SK-N-SH (cell line): ENCODE results near the gene TPRX1. TPM values are rescaled to one million over a fixed set of nuclear protein-coding genes. Genes with fewer than 3 reads are reported as not detected.
"Not testable (repeated sequence)": the region's sequence is repeated elsewhere in the genome, so short reads cannot be mapped to it uniquely, and the experiment has no call there.

Experiments used
- CTCF ChIA-PET: fragments of 300-600, 350-600 bp; formaldehyde crosslinking; extraction: SDS; loops from one replicate; lab custom pipeline; 2021; lab: Yijun Ruan, JAX
- POLR2A ChIA-PET: fragments of 350-600 bp; sonication (Branson Sonifier 250); formaldehyde crosslinking; extraction: SDS; loops from one replicate; lab custom pipeline; 2020; ENCODE audit warnings: antibody characterized with exemption, inconsistent platforms; lab: Yijun Ruan, JAX
- DNase-seq: peaks from one replicate; pipeline ENCODE4 v3.0.0; 2012
- H2AFZ ChIP-seq: fragments of 200-600 bp; sonication (generic); 2 replicates; pipeline ENCODE4 v1.8.1; 2016; ENCODE audit warnings: antibody characterized with exemption, mild to moderate bottlenecking, low read depth
- H3F3A ChIP-seq: fragments of 200-600 bp; sonication (generic); replicated peaks from 2 replicates; pipeline ENCODE3; 2016; ENCODE audit warnings: antibody characterized with exemption, mild to moderate bottlenecking; ENCODE audit not compliant: insufficient read depth
- H3K27ac ChIP-seq, 2 experiments: fragments of 200-500 bp in 1 of 2; fragments of 200-600 bp in 1 of 2; sonication (Bioruptor generic) in 1 of 2; sonication (generic), shearing (Covaris generic) in 1 of 2; 2 replicates each; pipeline versions ENCODE4 v1.5.1 to v1.6.1; 2014 to 2016; ENCODE audit warnings: low read depth in 2 of 2, inconsistent platforms in 1 of 2, low read length in 1 of 2, mild to moderate bottlenecking in 1 of 2, mixed read lengths in 1 of 2
- H3K27me3 ChIP-seq: fragments of 200-600 bp; sonication (generic), shearing (Covaris generic); 2 replicates; pipeline ENCODE4 v1.6.1; 2016; ENCODE audit warnings: mixed run types; ENCODE audit not compliant: insufficient read depth
- H3K36me3 ChIP-seq, 2 experiments: fragments of 200-500 bp in 1 of 2; fragments of 200-600 bp in 1 of 2; sonication (Bioruptor generic) in 1 of 2; sonication (generic) in 1 of 2; replicated peaks in 1 of 2; 2 replicates each; pipeline versions ENCODE3 to v1.5.1; 2014 to 2016; ENCODE audit warnings: low read length in 1 of 2, mild to moderate bottlenecking in 1 of 2; ENCODE audit not compliant: insufficient read depth in 2 of 2, control insufficient read depth in 1 of 2
- H3K4me1 ChIP-seq, 2 experiments: fragments of 200-500 bp in 1 of 2; fragments of 200-600 bp in 1 of 2; sonication (Bioruptor generic) in 1 of 2; sonication (generic), shearing (Covaris generic) in 1 of 2; 2 replicates each; pipeline versions ENCODE4 v1.5.1 to v1.6.1; 2014 to 2016; ENCODE audit warnings: low read depth in 1 of 2, low read length in 1 of 2, mixed run types in 1 of 2; ENCODE audit not compliant: insufficient read depth in 2 of 2, control insufficient read depth in 1 of 2
- H3K4me2 ChIP-seq: fragments of 200-600 bp; sonication (generic), shearing (Covaris generic); 2 replicates; pipeline ENCODE4 v1.6.1; 2017; ENCODE audit warnings: mixed run types
- H3K4me3 ChIP-seq, 2 experiments: fragments of 200-500 bp in 1 of 2; fragments of 200-600 bp in 1 of 2; sonication (Bioruptor generic) in 1 of 2; sonication (generic), shearing (Covaris generic) in 1 of 2; 2 replicates each; pipeline versions ENCODE4 v1.5.1 to v1.8.1; 2014 to 2016; ENCODE audit warnings: low read depth in 2 of 2, inconsistent platforms in 1 of 2, low read length in 1 of 2, mild to moderate bottlenecking in 1 of 2, mixed read lengths in 1 of 2, moderate library complexity in 1 of 2
- H3K79me2 ChIP-seq: fragments of 200-600 bp; sonication (generic); 2 replicates; pipeline ENCODE4 v1.8.1; 2017; ENCODE audit warnings: mild to moderate bottlenecking; ENCODE audit not compliant: insufficient read depth
- H3K9ac ChIP-seq: fragments of 200-600 bp; sonication (generic); 2 replicates; pipeline ENCODE4 v1.6.1; 2017; ENCODE audit warnings: mixed run types
- H3K9me2 ChIP-seq: fragments of 200-600 bp; sonication (generic); 2 replicates; pipeline ENCODE4 v1.6.1; 2017; ENCODE audit warnings: mixed run types
- H3K9me3 ChIP-seq: fragments of 200-600 bp; sonication (generic); 2 replicates; pipeline ENCODE4 v1.6.1; 2017; ENCODE audit warnings: mixed run types, mild to moderate bottlenecking, moderate library complexity
- H4K20me1 ChIP-seq: fragments of 200-600 bp; sonication (generic); 2 replicates; pipeline ENCODE4 v1.6.1; 2017; ENCODE audit warnings: mild to moderate bottlenecking, mixed run types; ENCODE audit not compliant: insufficient read depth
- EP300 ChIP-seq, 2 experiments: IDR thresholded peaks; 2 replicates each; pipeline versions ENCODE4 v1.4.0 to v1.6.1; 2012; ENCODE audit warnings: borderline replicate concordance in 1 of 2, low read depth in 1 of 2, low read length in 1 of 2
- FOSL2 ChIP-seq: IDR thresholded peaks from 2 replicates; pipeline ENCODE4 v1.4.0; 2012; ENCODE audit warnings: low read depth, mild to moderate bottlenecking, moderate library complexity, borderline replicate concordance
- FOXJ3 ChIP-seq: sonication (generic); formaldehyde crosslinking; IDR thresholded peaks from 2 replicates; pipeline ENCODE4 v1.5.1; 2020; ENCODE audit warnings: mild to moderate bottlenecking, missing genetic modification reagents
- JUND ChIP-seq: IDR thresholded peaks from 2 replicates; pipeline ENCODE4 v1.4.0; 2012
- MEF2A ChIP-seq: IDR thresholded peaks from 2 replicates; pipeline ENCODE4 v1.4.0; 2012; ENCODE audit warnings: low read depth, borderline replicate concordance
- MXI1 ChIP-seq: IDR thresholded peaks from 2 replicates; pipeline ENCODE4 v1.6.1; 2012; ENCODE audit warnings: mild to moderate bottlenecking, low read depth, low read length, improper control_type of control experiment
- NFIC ChIP-seq: IDR thresholded peaks from 2 replicates; pipeline ENCODE4 v1.4.0; 2012; ENCODE audit warnings: borderline replicate concordance
- NRF1 ChIP-seq: IDR thresholded peaks from 2 replicates; pipeline ENCODE4 v1.6.1; 2012; ENCODE audit warnings: low read depth, mild to moderate bottlenecking, low read length
- RAD21 ChIP-seq: IDR thresholded peaks from 2 replicates; pipeline ENCODE4 v1.6.1; 2012; ENCODE audit warnings: mild to moderate bottlenecking, low read length
- RFX5 ChIP-seq: IDR thresholded peaks from 2 replicates; pipeline ENCODE4 v1.6.1; 2012; ENCODE audit warnings: mild to moderate bottlenecking, improper control_type of control experiment, low read length
- TAF1 ChIP-seq: IDR thresholded peaks from 2 replicates; pipeline ENCODE4 v1.6.1; 2012; ENCODE audit warnings: low read depth, mild to moderate bottlenecking, low read length, moderate library complexity, borderline replicate concordance
- TEAD4 ChIP-seq: IDR thresholded peaks from 2 replicates; pipeline ENCODE4 v1.4.0; 2012; ENCODE audit warnings: mild to moderate bottlenecking, borderline replicate concordance; ENCODE audit not compliant: insufficient read depth
- YY1 ChIP-seq: IDR thresholded peaks from 2 replicates; pipeline ENCODE4 v1.4.0; 2012; ENCODE audit warnings: low read depth, mild to moderate bottlenecking
- WGBS: methylation state at CpG from one replicate; pipeline ENCODE4 v1.1.6; 2017; ENCODE audit warnings: low lambda C conversion rate; 5-methylcytosine and 5-hydroxymethylcytosine counted together
- polyA plus RNA-seq, 3 experiments: library from polyadenylated mRNA; depleted of rRNA; stranded (reverse); fragments of >200 nt; gene quantifications; 2 replicates each; pipeline ENCODE4 v1.2.3, GENCODE V29; 2012
- TF ChIP-seq, protein P1 (sequence below): fragments of 150-350 bp; IDR thresholded peaks from 2 replicates; pipeline ENCODE4 v1.6.1; 2017; ENCODE audit warnings: antibody characterized with exemption, low read length, low read depth, borderline replicate concordance
- TF ChIP-seq, protein P2 (sequence below): IDR thresholded peaks from 2 replicates; pipeline ENCODE4 v1.6.1; 2012; ENCODE audit warnings: mild to moderate bottlenecking, low read depth, low read length, moderate library complexity
- TF ChIP-seq, protein P3 (sequence below): IDR thresholded peaks from 2 replicates; pipeline ENCODE4; 2012

Gene TPRX1
- polyA plus RNA-seq, 1 of the 3 experiments (the other 2 are of a cell fraction), result not detected

DNA sequence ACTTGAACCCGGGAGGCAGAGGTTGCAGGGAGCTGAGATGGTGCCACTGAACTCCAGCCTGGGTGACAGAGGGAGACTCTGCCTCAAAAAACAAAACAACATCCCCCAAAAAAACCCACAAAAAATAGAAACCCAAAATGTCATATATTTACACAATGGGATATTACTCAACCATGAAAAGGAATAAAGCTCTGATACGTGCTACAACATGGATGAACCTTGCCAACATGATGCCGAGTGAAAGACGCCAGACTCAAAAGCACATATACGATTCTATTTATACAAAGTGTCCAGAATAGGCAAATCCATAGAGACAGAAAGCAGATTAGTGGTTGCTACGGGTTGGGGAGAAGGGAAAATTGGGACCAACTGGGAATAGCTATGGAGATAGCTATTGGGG, 2.1 kb upstream of the TPRX1 start:
- Histone ChIP-seq H3K9me3 (no peaks in the 10 kb centered on the region), H3F3A (no peaks in the 10 kb centered on the region), H2AFZ (no peak overlapping the region), H3K9ac (no peak overlapping the region), H4K20me1 (no peaks in the 10 kb centered on the region), H3K4me2 (no peak overlapping the region), H3K36me3 (no peaks in the 10 kb centered on the region), H3K79me2 (no peaks in the 10 kb centered on the region), H3K27ac (no peak overlapping the region), H3K4me1 (no peaks in the 10 kb centered on the region), H3K9me2 (no peaks in the 10 kb centered on the region), H3K4me3 (no peak overlapping the region), H3K27me3 (peaks cover 13% of the 10 kb centered on the region)
- POLR2A ChIA-PET, result no interaction called here
- DNase-seq, result no peak
- CTCF ChIA-PET, result interaction anchor here (0.6 to 1.7 kb wide), 3 partner anchors 12 to 1166 kb away, joined by 3 to 4 read pairs (median 3); no protein-coding TSS in a partner anchor
- 36% methylated on average over 6 of the region's 6 CpGs for WGBS
- TF ChIP-seq FOSL2 (no peak), RAD21 (no peak), NRF1 (no peak), JUND (no peak), NFIC (no peak), MXI1 (no peak), RFX5 (no peak), MEF2A (no peak), YY1 (no peak), EP300 (IDR thresholded peaks at IDR 0.05; ENCODE audit: borderline replicate concordance in 1 of 2, low read depth in 1 of 2, low read length in 1 of 2) (no peak)
- TF ChIP-seq, protein P1, sequence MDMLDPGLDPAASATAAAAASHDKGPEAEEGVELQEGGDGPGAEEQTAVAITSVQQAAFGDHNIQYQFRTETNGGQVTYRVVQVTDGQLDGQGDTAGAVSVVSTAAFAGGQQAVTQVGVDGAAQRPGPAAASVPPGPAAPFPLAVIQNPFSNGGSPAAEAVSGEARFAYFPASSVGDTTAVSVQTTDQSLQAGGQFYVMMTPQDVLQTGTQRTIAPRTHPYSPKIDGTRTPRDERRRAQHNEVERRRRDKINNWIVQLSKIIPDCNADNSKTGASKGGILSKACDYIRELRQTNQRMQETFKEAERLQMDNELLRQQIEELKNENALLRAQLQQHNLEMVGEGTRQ, result no peak

DNA sequence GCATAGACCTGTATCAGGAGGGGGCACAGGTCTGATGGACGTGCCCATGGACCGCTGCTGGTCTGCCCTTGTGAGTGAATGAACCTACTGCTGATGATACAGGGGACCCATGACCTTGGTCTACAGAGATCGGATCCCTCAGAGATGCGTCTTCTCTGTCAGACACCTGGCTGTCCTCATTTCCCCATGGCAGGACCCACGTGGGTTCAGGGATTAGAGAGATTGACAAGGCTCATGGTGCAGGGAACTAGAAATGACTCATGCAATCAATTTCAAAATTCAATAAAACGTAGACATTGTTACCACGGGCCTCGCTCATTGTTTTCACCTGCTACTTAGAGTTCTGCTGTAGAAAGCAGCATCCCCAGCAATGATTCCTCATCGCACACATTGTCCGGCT, 962 bp upstream of the TPRX1 start:
- no peak for DNase-seq
- 37% methylated on average over 9 of the region's 10 CpGs for WGBS
- Histone ChIP-seq H3K4me3 (no peak overlapping the region), H3K9me2 (no peaks in the 10 kb centered on the region), H3K79me2 (no peaks in the 10 kb centered on the region), H4K20me1 (no peaks in the 10 kb centered on the region), H3F3A (no peaks in the 10 kb centered on the region), H3K4me1 (no peaks in the 10 kb centered on the region), H2AFZ (no peak overlapping the region), H3K9ac (no peak overlapping the region), H3K4me2 (no peak overlapping the region), H3K9me3 (no peaks in the 10 kb centered on the region), H3K36me3 (no peaks in the 10 kb centered on the region), H3K27ac (no peak overlapping the region), H3K27me3 (peaks cover 13% of the 10 kb centered on the region)
- CTCF ChIA-PET, result interaction anchor here (1.3 to 1.7 kb wide), 2 partner anchors 11 to 59 kb away, joined by 3 to 4 read pairs; no protein-coding TSS in a partner anchor
- TF ChIP-seq RFX5, result no peak
- no peak for TF ChIP-seq TEAD4
- TF ChIP-seq FOSL2, result no peak
- TF ChIP-seq, protein P2, sequence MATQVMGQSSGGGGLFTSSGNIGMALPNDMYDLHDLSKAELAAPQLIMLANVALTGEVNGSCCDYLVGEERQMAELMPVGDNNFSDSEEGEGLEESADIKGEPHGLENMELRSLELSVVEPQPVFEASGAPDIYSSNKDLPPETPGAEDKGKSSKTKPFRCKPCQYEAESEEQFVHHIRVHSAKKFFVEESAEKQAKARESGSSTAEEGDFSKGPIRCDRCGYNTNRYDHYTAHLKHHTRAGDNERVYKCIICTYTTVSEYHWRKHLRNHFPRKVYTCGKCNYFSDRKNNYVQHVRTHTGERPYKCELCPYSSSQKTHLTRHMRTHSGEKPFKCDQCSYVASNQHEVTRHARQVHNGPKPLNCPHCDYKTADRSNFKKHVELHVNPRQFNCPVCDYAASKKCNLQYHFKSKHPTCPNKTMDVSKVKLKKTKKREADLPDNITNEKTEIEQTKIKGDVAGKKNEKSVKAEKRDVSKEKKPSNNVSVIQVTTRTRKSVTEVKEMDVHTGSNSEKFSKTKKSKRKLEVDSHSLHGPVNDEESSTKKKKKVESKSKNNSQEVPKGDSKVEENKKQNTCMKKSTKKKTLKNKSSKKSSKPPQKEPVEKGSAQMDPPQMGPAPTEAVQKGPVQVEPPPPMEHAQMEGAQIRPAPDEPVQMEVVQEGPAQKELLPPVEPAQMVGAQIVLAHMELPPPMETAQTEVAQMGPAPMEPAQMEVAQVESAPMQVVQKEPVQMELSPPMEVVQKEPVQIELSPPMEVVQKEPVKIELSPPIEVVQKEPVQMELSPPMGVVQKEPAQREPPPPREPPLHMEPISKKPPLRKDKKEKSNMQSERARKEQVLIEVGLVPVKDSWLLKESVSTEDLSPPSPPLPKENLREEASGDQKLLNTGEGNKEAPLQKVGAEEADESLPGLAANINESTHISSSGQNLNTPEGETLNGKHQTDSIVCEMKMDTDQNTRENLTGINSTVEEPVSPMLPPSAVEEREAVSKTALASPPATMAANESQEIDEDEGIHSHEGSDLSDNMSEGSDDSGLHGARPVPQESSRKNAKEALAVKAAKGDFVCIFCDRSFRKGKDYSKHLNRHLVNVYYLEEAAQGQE, result no peak
- no peak for TF ChIP-seq NRF1
- TF ChIP-seq MXI1, result no peak
- TF ChIP-seq, protein P3, sequence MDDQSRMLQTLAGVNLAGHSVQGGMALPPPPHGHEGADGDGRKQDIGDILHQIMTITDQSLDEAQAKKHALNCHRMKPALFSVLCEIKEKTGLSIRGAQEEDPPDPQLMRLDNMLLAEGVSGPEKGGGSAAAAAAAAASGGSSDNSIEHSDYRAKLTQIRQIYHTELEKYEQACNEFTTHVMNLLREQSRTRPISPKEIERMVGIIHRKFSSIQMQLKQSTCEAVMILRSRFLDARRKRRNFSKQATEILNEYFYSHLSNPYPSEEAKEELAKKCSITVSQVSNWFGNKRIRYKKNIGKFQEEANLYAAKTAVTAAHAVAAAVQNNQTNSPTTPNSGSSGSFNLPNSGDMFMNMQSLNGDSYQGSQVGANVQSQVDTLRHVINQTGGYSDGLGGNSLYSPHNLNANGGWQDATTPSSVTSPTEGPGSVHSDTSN, result no peak
- TF ChIP-seq FOXJ3, result no peak
- TF ChIP-seq TAF1, result no peak
- POLR2A ChIA-PET, result no interaction called here

DNA sequence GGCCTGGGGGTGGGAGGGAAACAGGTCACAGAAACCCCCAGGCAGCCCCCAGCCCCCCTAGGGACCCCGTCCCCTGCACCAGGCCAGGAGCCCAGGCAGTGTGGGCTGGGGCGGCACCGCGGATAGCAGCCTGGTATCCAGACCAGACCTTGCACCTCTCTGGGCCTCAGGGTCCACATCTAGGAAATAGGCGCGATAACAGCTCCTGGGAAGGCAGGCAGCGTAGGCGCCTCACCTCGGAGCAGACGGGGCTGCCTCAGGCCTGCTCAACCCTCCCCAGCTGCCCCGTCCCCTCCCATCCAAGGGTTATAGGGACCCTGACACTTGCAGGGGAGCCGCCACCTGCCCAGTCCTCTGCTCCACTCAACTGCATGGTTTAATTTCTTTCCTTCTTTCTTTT, 680 bp downstream of the TPRX1 start:
- CTCF ChIA-PET, H2AFZ ChIP-seq, H3K9me3 ChIP-seq, H3K4me2 ChIP-seq, H3K4me1 ChIP-seq, H3K9ac ChIP-seq, H3K36me3 ChIP-seq, H4K20me1 ChIP-seq, H3K27ac ChIP-seq, H3K79me2 ChIP-seq, H3F3A ChIP-seq, H3K4me3 ChIP-seq, DNase-seq, H3K9me2 ChIP-seq, POLR2A ChIA-PET: not testable (repeated sequence)
- no CpG with 5 or more reads among the region's 12 CpGs for WGBS
- H3K27me3 ChIP-seq, result peaks cover 13% of the 10 kb centered on the region
